MM.1S (cell line): ENCODE results near the gene BCL2.

Experiments used
- CTCF ChIP-seq: fragments of 300-600 bp; sonication (generic); IDR thresholded peaks from 2 replicates; pipeline ENCODE4 v1.5.1; 2016; ENCODE audit warnings: antibody characterized with exemption, low read length, mixed read lengths
- EZH2 ChIP-seq: fragments of 300-600 bp; sonication (generic); optimal IDR thresholded peaks from 2 replicates; pipeline ENCODE3; 2017; ENCODE audit warnings: low read depth, mild to moderate bottlenecking, antibody characterized with exemption, low read length, mixed read lengths
- EZH2phosphoT487 ChIP-seq: fragments of 300-600 bp; sonication (generic); IDR thresholded peaks from 2 replicates; pipeline ENCODE4 v1.6.1; 2018; ENCODE audit warnings: antibody characterized with exemption, low read length

- TF ChIP-seq CTCF: no peak
- no peak for TF ChIP-seq EZH2
- no peak for TF ChIP-seq EZH2phosphoT487
Observed at GRCh38 chr18:63254716-63255399, 64.7 kb downstream of the BCL2 start.
